Sigmoid colon (tissue), 4 donors: ENCODE results near the gene BANF2.

Experiments used
- EP300 ChIP-seq, 4 donors: sonication (generic); formaldehyde crosslinking; IDR thresholded peaks; one replicate each; pipeline ENCODE4 v1.6.1; 2017; ENCODE audit warnings: antibody characterized with exemption in 4 of 4
- POLR2A ChIP-seq, 2 donors: fragments of 450-650 bp; IDR thresholded peaks; one replicate each; pipeline ENCODE4 v1.6.1; 2016; ENCODE audit warnings: antibody characterized with exemption in 2 of 2, mild to moderate bottlenecking in 2 of 2, moderate library complexity in 2 of 2
- TF ChIP-seq, protein P1 (sequence below), 4 experiments: fragments of 450-650 bp in 3 of 4; fragments of 200-600 bp in 1 of 4; IDR thresholded peaks; one replicate each; pipeline ENCODE4 v1.5.1; 2016 to 2019; ENCODE audit warnings: antibody characterized with exemption in 4 of 4, mild to moderate bottlenecking in 3 of 4, moderate library complexity in 2 of 4

DNA sequence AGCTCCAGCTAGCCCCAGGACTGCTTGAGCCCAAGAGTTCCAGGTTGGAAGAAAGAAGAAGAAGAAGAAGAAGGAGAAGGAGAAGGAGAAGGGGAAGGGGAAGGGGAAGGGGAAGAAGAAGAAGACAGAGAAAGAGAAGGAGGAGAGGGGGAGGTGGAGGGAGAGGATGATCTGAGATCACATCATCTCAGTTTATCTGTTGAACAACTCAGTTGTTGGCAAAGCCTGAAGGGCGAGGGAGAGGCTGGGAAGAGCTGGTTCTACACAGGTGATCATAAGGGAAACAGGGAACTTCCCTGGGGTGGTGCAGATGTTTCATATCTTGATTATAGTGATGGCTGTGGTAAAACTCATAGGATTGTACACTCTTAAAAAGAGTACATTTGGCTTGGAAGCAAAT, 14.6 kb upstream of the BANF2 start:
- TF ChIP-seq, protein P1, sequence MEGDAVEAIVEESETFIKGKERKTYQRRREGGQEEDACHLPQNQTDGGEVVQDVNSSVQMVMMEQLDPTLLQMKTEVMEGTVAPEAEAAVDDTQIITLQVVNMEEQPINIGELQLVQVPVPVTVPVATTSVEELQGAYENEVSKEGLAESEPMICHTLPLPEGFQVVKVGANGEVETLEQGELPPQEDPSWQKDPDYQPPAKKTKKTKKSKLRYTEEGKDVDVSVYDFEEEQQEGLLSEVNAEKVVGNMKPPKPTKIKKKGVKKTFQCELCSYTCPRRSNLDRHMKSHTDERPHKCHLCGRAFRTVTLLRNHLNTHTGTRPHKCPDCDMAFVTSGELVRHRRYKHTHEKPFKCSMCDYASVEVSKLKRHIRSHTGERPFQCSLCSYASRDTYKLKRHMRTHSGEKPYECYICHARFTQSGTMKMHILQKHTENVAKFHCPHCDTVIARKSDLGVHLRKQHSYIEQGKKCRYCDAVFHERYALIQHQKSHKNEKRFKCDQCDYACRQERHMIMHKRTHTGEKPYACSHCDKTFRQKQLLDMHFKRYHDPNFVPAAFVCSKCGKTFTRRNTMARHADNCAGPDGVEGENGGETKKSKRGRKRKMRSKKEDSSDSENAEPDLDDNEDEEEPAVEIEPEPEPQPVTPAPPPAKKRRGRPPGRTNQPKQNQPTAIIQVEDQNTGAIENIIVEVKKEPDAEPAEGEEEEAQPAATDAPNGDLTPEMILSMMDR (IDR thresholded peaks at IDR 0.05): no peak
- TF ChIP-seq POLR2A (IDR thresholded peaks at IDR 0.05) (no peak), EP300 (IDR thresholded peaks at IDR 0.05) (no peak)
